ENCODE measurements around the gene ZNF862.

DNA sequence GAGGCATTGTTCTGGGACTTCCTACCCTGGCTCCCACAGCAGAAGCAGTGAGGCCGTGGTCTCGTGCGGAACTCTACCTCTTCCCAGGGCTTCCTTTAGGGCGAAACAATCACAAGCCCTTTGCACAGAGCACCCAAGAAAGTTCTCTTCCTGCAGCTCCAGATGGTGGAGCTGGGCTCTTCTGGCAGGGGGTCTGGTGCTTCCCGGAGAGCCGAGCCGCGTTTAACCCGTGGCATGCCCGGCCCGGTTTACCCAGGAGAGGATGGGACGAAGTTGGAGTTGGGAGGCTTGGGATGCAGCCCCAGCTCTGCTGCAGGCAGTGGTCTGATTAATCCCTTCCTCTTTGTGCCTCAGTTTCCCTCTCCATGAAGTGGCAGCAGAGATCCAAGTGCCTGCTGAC lies 26.6 kb downstream of the ZNF862 start:
- no peak for TF ChIP-seq CTCF (conservative IDR thresholded peaks at IDR 0.05; ENCODE audit: low read depth, low read length)
- no peak for TF ChIP-seq EZH2 (IDR thresholded peaks at IDR 0.05; ENCODE audit: borderline replicate concordance, low read depth, low read length, poor library complexity, severe bottlenecking)
